ENCODE results near the gene BRPF1. TPM values are rescaled to one million over a fixed set of nuclear protein-coding genes. Genes with fewer than 3 reads are reported as not detected.

Gene BRPF1
- total and polyA plus RNA-seq, 10 of the 15 experiments (the other 5 are each of a cell fraction or from before 2014, with no cell fraction given), result 1.2 to 25.3 (median 13.6) TPM

DNA sequence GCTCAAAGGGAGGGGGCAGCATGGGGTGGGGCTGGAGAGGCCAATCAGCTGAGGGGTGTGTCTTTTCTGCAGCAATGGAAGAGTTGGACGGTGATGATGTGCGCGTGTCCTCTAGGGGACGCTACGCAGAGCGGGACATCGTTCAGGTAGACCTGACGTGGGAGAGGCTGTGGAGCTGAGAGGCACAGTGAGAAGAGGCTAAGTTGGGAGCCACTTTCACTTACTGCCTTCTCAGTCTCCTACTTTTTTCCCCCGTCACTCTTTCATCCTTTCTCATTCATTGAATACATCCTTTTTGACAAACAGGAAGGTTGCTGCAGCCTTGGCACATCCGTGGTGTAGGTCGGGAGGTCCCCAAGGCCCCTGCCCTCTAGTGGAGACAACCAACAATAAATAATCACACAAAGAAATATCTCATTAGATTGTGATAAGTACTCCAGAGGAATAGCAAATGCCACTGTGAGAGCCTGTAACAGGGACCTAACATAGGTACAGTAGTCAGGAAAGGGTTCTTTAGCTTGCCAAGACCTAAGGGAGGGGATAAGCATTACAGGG lies 4.4 kb upstream of the BRPF1 start (continued):
- 0 out of 2 replicates have a peak, but pooled peaks have one; percentile 23 for TF ChIP-seq CREM (IDR thresholded peaks at IDR 0.05; ENCODE audit: low read depth)
- TF ChIP-seq EP300 (IDR thresholded peaks at IDR 0.05; ENCODE audit: borderline replicate concordance in 1 of 2, control insufficient read depth in 1 of 2, low read depth in 2 of 2, low read length in 2 of 2), result no peak
- no peak for TF ChIP-seq CBX3 (IDR thresholded peaks at IDR 0.05; ENCODE audit: borderline replicate concordance, low read depth)

DNA sequence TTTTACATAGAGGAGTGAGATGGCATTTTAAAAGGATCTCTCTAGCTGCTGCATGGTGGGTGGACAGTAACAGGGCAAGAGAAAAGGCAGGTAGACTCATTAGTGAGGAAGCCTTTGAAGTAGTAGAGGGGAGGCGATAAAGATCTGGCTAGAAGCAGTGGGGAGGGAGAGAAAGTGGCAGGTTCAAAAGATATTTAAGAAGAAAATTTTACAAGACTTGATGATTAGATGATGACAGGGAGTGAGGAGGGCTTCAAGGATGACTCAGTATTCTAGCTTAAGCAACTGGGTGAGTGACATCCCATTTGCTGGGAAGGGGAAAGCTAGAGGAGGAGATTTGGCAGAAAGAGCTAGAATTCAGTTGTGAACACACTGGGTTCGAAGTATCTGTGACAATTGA lies 3.8 kb upstream of the BRPF1 start:
- TF ChIP-seq RFX5 (IDR thresholded peaks at IDR 0.05; ENCODE audit: low read depth, low read length) (no peak), ZBED1 (IDR thresholded peaks at IDR 0.05; ENCODE audit: borderline replicate concordance) (no peak), SPI1 (IDR thresholded peaks at IDR 0.05; ENCODE audit: borderline replicate concordance, insufficient read depth, low read depth, low read length) (no peak), IKZF2 (IDR thresholded peaks at IDR 0.05) (no peak), HDAC2 (IDR thresholded peaks at IDR 0.05) (no peak), JUNB (IDR thresholded peaks at IDR 0.05) (no peak), PAX5 (IDR thresholded peaks at IDR 0.05; ENCODE audit: borderline replicate concordance, low read depth, low read length) (no peak), SUZ12 (IDR thresholded peaks at IDR 0.05; ENCODE audit: unreplicated experiment) (no peak)
- TF ChIP-seq, protein P1, sequence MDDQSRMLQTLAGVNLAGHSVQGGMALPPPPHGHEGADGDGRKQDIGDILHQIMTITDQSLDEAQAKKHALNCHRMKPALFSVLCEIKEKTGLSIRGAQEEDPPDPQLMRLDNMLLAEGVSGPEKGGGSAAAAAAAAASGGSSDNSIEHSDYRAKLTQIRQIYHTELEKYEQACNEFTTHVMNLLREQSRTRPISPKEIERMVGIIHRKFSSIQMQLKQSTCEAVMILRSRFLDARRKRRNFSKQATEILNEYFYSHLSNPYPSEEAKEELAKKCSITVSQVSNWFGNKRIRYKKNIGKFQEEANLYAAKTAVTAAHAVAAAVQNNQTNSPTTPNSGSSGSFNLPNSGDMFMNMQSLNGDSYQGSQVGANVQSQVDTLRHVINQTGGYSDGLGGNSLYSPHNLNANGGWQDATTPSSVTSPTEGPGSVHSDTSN (IDR thresholded peaks at IDR 0.05; ENCODE audit: insufficient replicate concordance, low read depth, low read length), result no peak
- TF ChIP-seq, protein P2, sequence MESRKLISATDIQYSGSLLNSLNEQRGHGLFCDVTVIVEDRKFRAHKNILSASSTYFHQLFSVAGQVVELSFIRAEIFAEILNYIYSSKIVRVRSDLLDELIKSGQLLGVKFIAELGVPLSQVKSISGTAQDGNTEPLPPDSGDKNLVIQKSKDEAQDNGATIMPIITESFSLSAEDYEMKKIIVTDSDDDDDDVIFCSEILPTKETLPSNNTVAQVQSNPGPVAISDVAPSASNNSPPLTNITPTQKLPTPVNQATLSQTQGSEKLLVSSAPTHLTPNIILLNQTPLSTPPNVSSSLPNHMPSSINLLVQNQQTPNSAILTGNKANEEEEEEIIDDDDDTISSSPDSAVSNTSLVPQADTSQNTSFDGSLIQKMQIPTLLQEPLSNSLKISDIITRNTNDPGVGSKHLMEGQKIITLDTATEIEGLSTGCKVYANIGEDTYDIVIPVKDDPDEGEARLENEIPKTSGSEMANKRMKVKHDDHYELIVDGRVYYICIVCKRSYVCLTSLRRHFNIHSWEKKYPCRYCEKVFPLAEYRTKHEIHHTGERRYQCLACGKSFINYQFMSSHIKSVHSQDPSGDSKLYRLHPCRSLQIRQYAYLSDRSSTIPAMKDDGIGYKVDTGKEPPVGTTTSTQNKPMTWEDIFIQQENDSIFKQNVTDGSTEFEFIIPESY (IDR thresholded peaks at IDR 0.05), result no peak
- TF ChIP-seq, protein P3, sequence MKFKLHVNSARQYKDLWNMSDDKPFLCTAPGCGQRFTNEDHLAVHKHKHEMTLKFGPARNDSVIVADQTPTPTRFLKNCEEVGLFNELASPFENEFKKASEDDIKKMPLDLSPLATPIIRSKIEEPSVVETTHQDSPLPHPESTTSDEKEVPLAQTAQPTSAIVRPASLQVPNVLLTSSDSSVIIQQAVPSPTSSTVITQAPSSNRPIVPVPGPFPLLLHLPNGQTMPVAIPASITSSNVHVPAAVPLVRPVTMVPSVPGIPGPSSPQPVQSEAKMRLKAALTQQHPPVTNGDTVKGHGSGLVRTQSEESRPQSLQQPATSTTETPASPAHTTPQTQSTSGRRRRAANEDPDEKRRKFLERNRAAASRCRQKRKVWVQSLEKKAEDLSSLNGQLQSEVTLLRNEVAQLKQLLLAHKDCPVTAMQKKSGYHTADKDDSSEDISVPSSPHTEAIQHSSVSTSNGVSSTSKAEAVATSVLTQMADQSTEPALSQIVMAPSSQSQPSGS (IDR thresholded peaks at IDR 0.05; ENCODE audit: low read length), result no peak
- TF ChIP-seq, protein P4, sequence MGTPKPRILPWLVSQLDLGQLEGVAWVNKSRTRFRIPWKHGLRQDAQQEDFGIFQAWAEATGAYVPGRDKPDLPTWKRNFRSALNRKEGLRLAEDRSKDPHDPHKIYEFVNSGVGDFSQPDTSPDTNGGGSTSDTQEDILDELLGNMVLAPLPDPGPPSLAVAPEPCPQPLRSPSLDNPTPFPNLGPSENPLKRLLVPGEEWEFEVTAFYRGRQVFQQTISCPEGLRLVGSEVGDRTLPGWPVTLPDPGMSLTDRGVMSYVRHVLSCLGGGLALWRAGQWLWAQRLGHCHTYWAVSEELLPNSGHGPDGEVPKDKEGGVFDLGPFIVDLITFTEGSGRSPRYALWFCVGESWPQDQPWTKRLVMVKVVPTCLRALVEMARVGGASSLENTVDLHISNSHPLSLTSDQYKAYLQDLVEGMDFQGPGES (IDR thresholded peaks at IDR 0.05), result no peak
- H3K4me2 ChIP-seq (ENCODE audit: control insufficient read depth, insufficient read depth), result no peak overlapping the region
- ChIA-PET POLR2A (no interaction called here), CTCF (interaction anchor here (0.6 to 3.5 kb wide), 9 partner anchors 9 to 375 kb away, joined by 3 to 45 read pairs (median 4); no protein-coding TSS in a partner anchor), SMC1A (ENCODE audit: uncharacterized antibody, unreplicated experiment) (interaction anchor here (0.9 to 1.1 kb wide), 5 partner anchors 37 to 329 kb away, joined by 3 to 4 read pairs (median 3); no protein-coding TSS in a partner anchor), RAD21 (ENCODE audit: unreplicated experiment) (interaction anchor here (1.4 to 1.9 kb wide), 2 partner anchors 65 to 375 kb away, joined by 3 to 6 read pairs; partner anchors contain the start of gene ARPC4)
- FAIRE-seq (no peak), DNase-seq (ENCODE audit: low read depth, low spot score) (no peak), ATAC-seq (no peak)
- intact Hi-C loops (cut with micrococcal nuclease; ENCODE audit: unreplicated experiment) (loop anchor here (1.0 kb wide), 1 partner anchor 224 kb away; no protein-coding TSS in a partner anchor), in situ Hi-C loops (cut with MboI) (loop anchor here (5.0 kb wide), 1 partner anchor 225 kb away; no protein-coding TSS in a partner anchor)
- no peaks in the 10 kb centered on the region for H3K9me3 ChIP-seq (replicated peaks; ENCODE audit: control insufficient read depth, insufficient read depth, low read length)
- H3K9ac ChIP-seq (ENCODE audit: control insufficient read depth, insufficient read depth, low read length), result no peak overlapping the region
- no peak overlapping the region for H3K4me3 ChIP-seq
- peaks cover 11% of the 10 kb centered on the region for H3K79me2 ChIP-seq (ENCODE audit: control insufficient read depth, insufficient read depth, low read length)
- no peak overlapping the region for H3K27ac ChIP-seq (ENCODE audit: control insufficient read depth, insufficient read depth)
- no TSS peak for BruUV-seq (replicated peaks)
- peaks cover 4% of the 10 kb centered on the region for H3K4me1 ChIP-seq (ENCODE audit: control insufficient read depth, insufficient read depth, low read length)
- no peaks in the 10 kb centered on the region for H3K36me3 ChIP-seq (ENCODE audit: control insufficient read depth in 2 of 2, insufficient read depth in 2 of 2, low read length in 1 of 2)
- WGBS (ENCODE audit: insufficient coverage, insufficient replicate concordance, low lambda C conversion rate, missing lambda C conversion rate), result 77% methylated on average over 2 of the region's 2 CpGs
- no peaks in the 10 kb centered on the region for H4K20me1 ChIP-seq (ENCODE audit: control insufficient read depth, insufficient read depth)
- H2AFZ ChIP-seq (ENCODE audit: control insufficient read depth, low read depth, low read length), result no peak overlapping the region
- no peaks in the 10 kb centered on the region; a peak in 1 of 4 replicates for H3K27me3 ChIP-seq (replicated peaks in 1 of 2; ENCODE audit: control insufficient read depth in 2 of 2, insufficient read depth in 2 of 2, low read length in 1 of 2)

Measured in GM12878 (cell line).